GM19324 (cell line): Measurements from ENCODE around the gene LILRB3.
"Not testable (repeated sequence)": the region's sequence is repeated elsewhere in the genome, so short reads cannot be mapped to it uniquely, and the experiment has no call there.

Experiments used
- ATAC-seq: cut with Tn5 transposase; IDR thresholded peaks from one replicate; pipeline ENCODE4 v1.9.1; 2021; ENCODE audit warnings: mild to moderate bottlenecking, moderate library complexity; ENCODE audit not compliant: unreplicated experiment, low FRiP score

LILRB3 gene

DNA sequence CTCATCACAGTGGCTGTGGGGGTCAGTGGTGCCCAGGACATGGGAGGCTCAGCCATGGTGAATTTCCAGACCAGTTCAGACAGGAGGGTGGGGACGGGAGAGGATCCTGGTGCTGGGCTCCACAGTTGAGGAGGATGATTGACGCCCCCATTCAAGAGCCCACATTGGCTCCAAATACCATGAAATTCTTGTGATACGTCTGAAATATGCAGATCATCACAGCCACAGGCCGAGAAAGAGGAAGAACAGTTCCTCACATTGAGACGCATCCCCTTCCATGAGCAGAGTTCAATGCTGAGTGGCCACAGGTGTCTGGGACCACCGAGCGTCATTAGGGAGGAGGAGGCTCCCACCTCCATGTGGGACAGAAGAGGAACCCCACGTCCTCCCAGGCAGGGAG, 21.0 kb upstream of the LILRB3 start:
- ATAC-seq: not testable (repeated sequence)

DNA sequence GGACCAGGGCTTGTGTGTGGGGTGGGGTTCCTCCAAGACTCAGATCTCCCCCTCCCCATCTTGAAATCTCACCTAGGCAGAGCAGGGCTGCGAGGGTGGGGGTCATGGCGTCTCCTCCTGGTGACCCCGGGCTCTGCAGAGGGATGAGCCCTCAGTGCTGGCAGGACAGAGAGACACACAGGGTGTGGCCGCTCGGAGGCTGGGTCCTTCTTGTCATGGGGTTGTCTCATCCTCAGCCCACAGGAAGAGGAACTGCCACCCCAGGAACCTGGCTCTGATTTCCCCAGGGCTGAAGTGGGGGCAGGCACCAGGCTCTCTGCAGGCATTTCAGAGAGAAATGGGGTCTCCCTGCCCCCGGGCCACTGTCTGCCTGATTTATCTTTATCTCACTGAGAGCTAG, 19.8 kb upstream of the LILRB3 start, which contains the start of gene LILRA6:
LILRA6 (minus strand) TSS at position 145 of the 400 bp plus-strand sequence.
- ATAC-seq: not testable (repeated sequence)

DNA sequence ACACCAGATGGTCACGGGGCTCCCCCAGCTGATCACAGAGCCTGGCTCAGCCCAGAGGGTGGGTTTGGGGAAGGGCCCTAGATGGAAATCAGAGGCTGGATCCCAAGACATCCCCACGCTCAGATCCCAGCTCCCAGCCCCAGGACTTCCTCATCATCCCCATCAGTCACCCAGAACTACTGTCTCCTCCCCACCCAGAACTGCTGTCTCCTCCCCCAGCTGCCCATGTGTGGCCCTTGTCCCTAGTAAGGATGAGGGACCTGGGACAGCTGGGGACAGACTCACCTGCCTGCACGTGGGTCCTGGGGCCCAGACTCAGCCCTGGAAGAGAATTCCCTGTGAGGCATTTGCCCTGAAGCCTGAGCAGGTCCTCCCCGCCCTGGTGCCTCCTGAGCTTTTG, 19.4 kb upstream of the LILRB3 start:
- ATAC-seq: not testable (repeated sequence)

DNA sequence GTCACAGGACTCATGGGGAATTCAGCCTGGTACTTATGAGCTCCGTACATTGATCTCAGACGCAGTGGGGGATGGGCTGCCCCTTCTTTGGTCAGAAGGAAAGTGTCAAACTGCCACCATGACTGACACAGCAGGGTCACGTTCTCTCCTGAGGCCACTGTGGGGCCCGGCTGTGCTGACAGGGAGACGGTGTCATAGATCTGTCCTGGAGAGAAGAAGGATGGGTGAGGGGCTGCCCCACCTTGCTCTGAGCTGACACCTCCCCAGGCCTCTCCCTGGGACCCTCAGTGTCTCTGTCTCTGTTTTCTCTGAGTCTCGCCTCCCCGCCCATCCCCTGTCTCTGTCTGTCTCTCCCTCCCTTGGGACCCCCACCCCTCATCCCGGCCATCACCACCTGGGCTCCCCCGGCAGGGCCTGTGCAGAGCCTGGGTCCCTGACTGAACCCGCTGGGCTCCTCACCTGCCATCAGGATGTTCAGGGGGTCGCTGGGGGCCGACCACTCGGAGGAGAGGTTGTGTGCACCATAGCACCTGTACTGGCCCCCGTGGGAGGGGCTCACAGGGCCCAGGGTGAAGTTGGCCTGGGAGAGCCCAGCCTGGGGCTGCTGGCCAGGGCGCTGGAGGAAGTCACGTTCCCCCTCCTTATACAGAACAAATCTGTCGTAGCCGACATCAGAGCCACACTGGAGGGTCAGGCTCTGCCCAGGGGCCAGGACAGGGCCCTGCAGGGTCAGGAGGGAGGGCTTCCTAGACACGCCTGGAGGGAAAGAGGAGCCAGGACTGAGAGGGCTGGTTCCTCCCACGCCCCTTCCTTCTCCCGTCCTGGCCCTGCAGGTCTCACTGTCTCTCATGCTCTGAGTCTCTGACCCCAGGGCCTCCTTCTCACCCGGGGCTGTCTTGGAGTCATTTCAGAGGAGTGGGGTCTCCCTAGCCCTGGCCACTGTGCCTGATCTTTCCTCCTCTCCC, 17.8 kb upstream of the LILRB3 start:
- ATAC-seq: not testable (repeated sequence)

DNA sequence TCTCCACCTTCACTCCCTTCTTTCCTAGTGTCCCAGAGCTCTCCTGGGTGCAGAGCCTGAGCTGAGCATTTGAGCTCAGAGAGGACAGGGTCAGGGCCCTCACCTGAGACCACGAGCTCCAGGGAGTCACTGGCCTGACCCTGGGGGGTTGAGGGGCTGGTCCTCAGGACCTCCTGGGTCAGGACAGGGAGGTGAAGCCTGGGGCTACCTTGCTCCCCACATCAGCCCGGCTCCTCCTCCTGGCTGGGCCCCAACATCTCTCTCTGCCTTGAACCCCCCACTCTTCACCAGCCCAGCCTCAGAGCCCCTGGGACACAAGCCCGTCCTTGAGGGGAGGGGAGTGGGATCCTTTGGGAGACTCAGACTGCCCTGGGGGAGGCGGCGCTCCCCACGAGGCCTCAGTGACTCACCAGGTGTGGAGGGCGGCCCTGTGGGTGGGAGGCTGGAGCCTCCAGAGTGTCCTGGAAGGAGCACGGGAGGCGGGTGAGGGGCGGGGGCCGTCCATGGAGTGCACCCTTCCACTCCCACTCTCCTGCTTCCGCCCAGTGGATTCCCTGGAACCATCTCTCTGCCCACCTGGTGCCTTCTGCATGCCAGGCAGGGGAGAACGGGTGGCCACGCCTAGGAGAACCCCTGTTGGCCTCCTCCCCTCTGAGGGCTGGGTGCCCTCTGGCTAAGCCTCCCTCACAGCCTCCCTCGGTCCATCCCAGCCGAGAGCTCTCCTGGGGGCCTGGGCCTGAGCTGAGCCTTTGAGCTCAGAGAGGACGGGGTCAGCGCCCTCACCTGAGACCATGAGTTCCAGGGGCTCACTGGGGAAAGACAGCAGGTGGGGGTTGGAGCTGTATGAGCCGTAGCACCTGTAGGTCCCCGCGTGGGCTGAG, 16.9 kb upstream of the LILRB3 start:
- ATAC-seq: not testable (repeated sequence)

DNA sequence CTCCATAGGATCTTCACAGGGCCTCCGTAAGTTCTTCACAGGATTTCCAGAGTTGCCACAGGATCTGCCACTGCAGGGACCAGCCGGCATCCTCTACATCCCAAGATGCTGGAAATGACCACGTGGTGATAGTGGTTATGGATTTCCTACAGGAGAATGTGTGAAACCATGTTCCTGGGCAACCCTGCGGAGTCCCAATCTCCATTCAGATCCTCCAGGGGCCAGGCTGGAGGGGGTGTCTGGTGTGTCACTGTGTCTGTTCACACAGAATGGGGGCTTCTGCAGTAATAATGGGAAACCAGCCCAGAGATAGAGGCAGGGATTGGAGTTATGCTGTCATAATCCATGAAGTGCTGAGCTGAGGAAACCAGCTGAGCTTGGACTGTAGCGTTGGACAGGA, 11.1 kb upstream of the LILRB3 start:
- no peak for ATAC-seq

DNA sequence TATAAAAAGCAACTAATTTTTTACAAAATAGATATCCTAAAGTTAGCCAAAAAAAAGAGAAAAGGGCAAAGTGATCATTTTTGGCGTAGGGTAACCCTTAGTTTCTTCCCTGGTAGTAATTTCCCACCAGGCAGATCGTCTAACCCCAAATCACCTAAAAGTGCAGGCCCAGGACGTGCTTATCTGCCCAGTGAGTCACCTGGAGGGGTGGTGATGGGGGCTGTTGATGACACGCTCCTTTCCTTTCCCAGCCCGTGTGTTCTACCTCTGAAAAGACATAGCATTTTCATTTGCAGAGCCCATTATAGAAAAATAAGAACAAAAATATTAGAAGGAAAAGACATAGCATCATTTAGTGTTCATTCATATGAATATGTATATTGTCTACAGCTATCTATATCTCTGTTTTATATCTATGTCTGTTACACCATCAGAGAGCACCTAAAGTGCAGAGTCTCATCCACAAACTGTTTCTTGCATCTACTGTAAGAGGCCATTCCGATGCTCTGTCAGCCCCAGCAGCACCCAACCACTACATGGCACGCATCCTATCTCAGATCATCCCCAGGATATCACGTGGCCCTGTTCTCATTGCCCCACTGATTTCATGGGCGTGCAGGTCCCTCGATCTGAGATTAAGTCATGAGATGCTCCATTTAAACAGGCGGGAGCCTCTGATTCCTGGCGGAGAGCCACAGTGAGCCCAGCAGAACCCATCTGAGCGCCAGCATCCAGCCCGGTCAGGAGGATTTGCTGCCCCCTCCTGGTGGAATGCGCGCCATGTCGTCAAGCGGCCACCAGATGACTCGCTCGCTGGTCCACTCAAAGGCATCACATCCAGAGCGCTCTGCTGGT, 8.5 kb upstream of the LILRB3 start:
- peak; percentile 63 for ATAC-seq

DNA sequence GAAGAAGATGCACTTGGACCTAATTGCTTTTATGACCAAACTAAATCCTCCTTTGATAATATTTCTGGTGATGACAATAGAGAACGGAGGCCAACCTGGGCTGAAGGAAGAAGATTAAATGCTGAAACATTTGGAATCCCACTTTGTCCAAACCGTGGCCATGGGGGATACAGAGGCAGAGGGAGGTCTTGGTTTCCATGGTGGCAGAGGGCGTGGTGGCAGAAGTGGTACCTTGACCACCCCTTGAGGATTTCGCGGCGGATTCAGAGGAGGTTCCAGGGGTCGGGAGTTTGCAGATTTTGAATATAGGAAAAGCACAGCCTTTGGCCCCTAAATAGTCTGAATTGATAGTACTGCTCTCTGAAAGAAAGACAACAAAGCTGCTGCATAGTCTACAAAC, 7.2 kb upstream of the LILRB3 start:
- ATAC-seq: no peak

DNA sequence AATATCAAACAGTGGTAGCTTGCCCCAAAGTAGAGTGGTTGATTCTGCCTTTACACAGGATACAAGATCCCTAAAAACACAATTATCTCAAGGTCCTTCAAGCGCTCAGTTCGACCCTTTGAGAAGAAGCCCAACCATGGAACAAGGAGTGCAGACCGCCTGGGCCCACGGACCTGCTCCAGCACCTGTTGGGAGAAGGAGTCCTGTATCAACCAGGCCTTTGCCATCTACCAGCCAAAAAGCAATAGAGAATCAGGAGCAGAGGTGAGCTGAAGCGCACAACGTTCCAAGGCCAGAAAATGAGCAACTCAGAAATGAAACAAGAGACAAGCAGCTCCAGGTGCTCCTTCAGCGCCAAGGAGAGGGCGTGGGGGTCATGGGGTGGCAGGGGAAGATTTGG, 6.3 kb upstream of the LILRB3 start:
- no peak for ATAC-seq

DNA sequence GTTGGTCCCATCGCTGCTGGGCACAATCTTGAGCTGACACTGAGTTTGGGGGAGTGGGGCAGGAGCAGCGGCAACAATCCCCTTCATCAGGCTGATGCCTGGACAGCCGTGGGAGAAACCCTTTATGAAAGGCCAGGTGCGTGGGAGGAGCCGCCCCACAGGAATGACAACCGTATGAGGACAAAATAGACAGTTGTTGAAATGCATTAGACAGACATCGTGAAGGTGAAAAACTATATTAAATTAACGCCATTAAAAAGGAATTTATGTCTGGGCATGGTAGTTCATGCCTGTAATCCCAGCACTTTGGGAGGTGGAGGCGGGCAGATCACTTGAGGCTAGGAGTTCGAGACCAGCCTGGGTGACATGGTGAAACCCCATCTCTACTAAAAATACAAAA, 1.8 kb upstream of the LILRB3 start:
- not testable (repeated sequence) for ATAC-seq

DNA sequence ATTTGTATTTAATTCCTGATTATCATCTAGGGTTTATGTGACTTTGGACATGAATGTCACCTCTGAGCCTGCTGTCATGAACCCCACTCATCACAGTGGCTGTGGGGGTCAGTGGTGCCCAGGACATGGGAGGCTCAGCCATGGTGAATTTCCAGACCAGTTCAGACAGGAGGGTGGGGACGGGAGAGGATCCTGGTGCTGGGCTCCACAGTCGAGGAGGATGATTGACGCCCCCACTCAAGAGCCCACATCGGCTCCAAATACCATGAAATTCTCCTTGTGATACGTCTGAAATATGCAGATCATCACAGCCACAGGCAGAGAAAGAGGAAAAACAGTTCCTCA, 1.1 kb upstream of the LILRB3 start:
- ATAC-seq: not testable (repeated sequence)

DNA sequence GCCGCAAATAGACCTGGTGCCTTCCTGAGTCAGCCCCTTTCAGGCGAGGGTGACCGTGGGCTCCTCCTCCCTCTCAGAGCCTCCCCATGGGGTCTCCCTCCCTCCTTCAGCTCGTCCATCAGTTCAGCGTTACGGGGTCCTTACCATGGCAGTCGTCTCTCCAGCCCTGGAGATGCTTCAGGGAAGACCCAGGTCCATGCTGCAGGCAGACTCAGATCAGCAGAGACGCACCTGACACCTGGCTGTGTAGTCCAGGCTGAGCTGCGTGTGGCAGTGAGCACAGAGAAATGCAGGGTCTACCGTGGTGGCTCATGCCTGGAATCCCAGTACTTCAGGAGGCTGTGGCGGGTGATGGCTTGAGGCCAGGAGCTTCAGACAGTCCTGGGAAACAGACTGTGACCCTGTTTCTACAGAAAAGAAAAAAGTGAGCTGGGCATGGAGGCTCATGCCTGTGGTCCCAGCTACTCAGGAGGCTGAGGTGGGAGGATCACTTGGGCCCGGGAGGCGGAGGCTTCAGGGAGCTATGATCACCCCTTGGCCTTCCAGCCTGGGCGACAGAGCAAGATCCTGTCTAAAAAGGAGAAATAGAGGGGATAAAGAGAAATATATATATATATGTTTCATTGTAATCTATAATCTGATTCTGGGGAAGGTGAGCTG, 600 bp upstream of the LILRB3 start:
- ATAC-seq: not testable (repeated sequence)

DNA sequence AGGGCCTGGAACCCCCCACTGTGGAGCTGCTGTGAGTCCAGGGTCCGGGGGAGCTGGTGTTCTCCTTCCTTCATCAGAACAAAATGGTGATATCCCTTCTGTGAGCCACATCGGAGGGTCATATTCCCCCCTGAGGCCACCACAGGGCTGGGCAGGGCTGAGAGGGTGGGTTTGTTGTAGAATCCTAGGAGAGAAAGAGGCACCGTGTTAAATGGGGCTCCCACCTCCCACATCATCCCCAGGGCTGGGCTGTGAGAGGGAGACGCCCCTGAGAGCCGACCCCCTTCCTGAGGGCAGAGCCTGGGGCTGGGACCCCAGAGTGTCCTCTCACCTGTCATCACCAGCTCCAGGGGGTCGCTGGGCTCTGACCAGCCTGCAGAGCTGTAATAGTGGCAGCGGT, 860 bp downstream of the LILRB3 start:
- not testable (repeated sequence) for ATAC-seq

DNA sequence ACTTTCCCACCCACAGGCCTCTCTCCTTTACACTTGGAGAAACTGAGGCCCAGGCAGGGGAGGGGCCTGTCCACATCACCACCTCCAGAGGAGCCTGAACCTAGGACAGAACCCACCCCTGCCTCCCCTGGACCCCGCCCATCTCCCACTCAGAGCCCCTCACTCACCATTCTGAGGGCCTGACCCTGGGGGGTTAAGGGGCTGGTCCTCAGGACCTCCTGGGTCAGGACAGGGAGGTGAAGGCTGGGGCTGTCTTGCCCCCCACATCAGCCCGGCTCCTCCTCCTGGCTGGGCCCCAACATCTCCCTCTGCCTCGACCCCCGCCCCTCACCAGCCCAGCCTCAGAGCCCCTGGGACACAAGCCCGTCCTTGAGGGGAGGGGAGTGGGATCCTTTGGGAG, 3.1 kb downstream of the LILRB3 start:
- ATAC-seq: not testable (repeated sequence)

DNA sequence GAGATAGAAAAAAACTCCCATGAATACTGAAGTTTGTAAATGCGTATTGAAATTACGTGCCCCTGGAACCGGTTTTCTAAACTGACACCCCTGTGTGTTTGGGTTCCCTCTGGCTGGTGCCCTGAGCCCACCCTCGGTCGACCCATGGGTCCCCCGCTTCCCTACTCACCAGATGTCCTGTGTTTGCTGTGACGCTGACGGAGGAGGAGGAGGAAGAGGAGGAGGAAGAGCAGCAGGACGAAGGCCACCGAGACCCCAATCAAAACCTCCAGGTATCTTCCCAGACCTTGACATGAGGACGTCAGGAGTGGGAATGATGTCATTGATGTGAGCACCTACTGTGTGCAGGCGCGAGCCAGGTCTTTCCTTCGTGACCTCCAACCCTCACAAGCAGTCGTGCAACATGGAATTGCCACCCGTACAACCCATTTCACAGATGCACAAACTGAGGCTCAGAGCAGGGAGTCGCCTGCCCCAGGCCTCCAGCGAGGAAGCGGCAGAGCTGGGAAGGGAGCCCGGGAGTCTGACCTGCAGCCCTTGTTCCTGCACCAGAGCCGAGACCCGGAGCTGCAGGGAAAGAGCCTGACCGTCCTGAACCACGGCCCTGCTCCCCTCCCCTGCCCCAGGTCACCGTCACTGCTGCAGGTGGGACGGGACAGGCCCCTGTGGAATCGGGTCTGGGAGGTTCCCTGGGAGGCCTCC, 3.7 kb downstream of the LILRB3 start:
- no peak for ATAC-seq

DNA sequence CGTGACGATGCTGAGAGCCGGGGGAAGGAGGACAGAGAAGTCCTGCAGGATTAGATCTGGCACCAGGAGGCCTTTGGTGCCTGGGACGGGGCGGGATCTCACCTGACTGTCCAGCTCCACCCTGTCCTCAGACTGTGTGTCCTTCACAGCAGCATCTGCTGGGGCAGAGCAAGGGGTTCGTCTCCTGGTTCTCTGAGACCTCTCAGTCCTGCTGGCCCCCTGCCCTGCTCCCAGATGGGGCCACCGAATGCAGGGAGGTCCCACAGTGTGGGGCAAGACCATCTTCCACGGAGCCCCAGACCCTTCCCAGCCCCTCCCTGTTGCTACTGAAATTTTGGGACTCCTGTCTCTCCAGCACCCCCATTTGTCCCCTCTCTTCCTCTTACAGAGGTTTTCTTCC, 4.5 kb downstream of the LILRB3 start:
- no peak for ATAC-seq

DNA sequence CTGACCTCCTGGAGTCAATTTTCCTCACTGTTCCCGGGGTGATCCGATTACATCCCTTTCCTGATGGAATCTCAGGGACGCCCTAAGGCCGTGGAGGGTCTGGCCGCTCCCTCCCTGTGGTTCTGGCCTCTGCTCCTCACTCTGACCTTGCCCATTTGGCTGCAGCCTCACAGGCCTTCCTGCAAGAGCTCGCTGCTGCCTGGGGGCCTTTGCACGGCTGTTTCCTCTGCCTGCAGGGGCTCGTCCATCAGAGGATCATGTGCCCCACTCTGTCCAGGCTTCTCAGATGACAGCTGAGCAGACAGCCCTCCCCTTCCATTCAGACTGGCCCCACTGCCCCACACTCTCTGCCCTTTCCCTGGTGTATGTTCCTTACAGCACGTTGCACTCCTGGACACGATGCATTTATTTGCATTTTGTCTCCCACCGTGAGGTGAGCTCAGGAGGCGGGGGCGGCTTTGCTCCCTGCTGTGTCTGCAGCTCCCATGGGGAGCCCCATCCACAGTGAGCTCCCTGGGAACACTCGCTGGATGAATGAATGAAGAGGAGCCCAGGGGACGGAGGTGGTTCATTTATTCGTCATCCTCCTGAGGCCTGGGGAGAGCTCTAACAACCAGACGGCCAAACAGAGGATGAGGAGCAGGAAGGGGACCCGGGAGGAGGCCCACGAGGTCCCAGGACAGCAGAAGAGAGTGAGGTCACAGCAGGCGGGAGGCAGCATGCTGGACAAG, 5.1 kb downstream of the LILRB3 start:
- ATAC-seq: not testable (repeated sequence)

DNA sequence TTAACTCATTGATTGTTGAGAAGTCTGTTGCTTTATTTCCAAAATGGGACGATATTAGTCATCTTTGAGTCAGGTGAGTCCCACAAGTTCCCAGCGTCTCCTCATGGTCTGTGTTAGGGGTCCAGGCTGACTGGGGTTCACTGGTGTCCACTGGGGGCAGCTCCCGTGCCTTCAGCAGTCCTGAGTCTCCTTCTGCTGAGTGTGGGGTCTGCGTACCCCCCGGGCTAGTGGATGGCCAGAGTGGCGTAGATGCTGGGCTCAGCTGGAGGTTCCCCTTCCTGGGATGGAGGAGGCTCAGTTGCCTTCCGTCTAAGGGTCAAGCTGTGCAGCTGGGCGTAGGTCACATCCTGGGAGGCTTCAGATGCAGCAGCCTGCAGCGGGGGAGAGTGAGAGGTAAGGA, 5.9 kb downstream of the LILRB3 start:
- ATAC-seq: no peak

DNA sequence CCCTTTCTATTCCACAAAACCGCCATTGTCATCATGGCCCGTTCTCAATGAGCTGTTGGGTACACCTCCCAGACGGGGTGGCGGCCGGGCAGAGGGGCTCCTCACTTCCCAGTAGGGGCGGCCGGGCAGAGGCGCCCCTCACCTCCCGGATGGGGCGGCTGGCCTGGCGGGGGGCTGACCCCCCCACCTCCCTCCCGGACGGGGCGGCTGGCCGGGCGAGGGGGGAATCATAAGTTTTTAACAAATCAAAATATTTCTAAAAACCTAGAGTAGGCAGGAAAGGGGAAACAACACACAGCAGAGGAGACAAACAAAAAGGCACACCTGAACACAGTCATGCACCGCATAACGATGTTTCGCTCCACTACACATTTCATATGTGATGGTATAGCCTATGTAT, 8.1 kb downstream of the LILRB3 start:
- ATAC-seq: not testable (repeated sequence)
